NT2/D1 (cell line): ENCODE measurements around the gene SRL.

ENCODE experiments used
- SUZ12 ChIP-seq: IDR thresholded peaks from 2 replicates; pipeline ENCODE4 v1.6.1; 2011; ENCODE audit not compliant: insufficient read length, insufficient read depth; ENCODE audit errors: extremely low read depth
- YY1 ChIP-seq: IDR thresholded peaks from 2 replicates; pipeline ENCODE4 v1.6.1; 2011; ENCODE audit not compliant: insufficient read length, insufficient read depth

- TF ChIP-seq YY1 (no peak), SUZ12 (no peak)
Observed at GRCh38 chr16:4142268-4142667, 99.6 kb downstream of the SRL start.
